CD1c-positive myeloid dendritic cell (primary cell): ENCODE results near the gene RPGRIP1.
A peak's percentile ranks its signal among the peaks of the same experiment; 100 is the strongest.
"Not testable (repeated sequence)": the region's sequence is repeated elsewhere in the genome, so short reads cannot be mapped to it uniquely, and the experiment has no call there.

Experiments used
- DNase-seq: peaks from one replicate; pipeline ENCODE4 v3.0.0-alpha.2; 2016; ENCODE audit errors: extremely low spot score

RPGRIP1 gene

GRCh38 chr14:21279783-21280182, at the start of gene RPGRIP1:
Gene RPGRIP1 (plus strand): TSS chr14:21280083. CDS start chr14:21287977, 7,894 bp downstream.
- no peak for DNase-seq

- DNase-seq, result no peak
These were observed 48.7 kb upstream of the RPGRIP1 start for GRCh38 chr14:21231020-21231652.

GRCh38 chr14:21233457-21234076, 46.3 kb upstream of the RPGRIP1 start:
- DNase-seq, result no peak

- DNase-seq, result no peak
These were observed 45.8 kb upstream of the RPGRIP1 start for GRCh38 chr14:21234112-21234511.

GRCh38 chr14:21236948-21237797, 42.7 kb upstream of the RPGRIP1 start:
- DNase-seq, result no peak

- DNase-seq, result no peak
These were observed 40.9 kb upstream of the RPGRIP1 start for GRCh38 chr14:21238823-21239518.

- DNase-seq, result no peak
These were observed 39.5 kb upstream of the RPGRIP1 start for GRCh38 chr14:21240417-21240816.

- DNase-seq, result peak; percentile 57
These were observed 38.6 kb upstream of the RPGRIP1 start for GRCh38 chr14:21241218-21241819.

GRCh38 chr14:21244544-21244943, 35.3 kb upstream of the RPGRIP1 start:
- DNase-seq, result peak; percentile 59

GRCh38 chr14:21245813-21246212, 34.1 kb upstream of the RPGRIP1 start:
- DNase-seq, result no peak

- DNase-seq, result no peak
These were observed 31.5 kb upstream of the RPGRIP1 start for GRCh38 chr14:21248338-21248737.

GRCh38 chr14:21248739-21249411, 31.0 kb upstream of the RPGRIP1 start:
- no peak for DNase-seq

GRCh38 chr14:21251215-21251614, 28.7 kb upstream of the RPGRIP1 start:
- no peak for DNase-seq

- no peak for DNase-seq
These were observed 27.7 kb upstream of the RPGRIP1 start for GRCh38 chr14:21252149-21252548.

- peak; percentile 75 for DNase-seq
These were observed 24.3 kb upstream of the RPGRIP1 start for GRCh38 chr14:21255385-21256101.

GRCh38 chr14:21256102-21256447, 23.8 kb upstream of the RPGRIP1 start:
- DNase-seq, result not testable (repeated sequence)

GRCh38 chr14:21256539-21257393, 23.1 kb upstream of the RPGRIP1 start:
- peak; percentile 74 for DNase-seq

- peak; percentile 23 for DNase-seq
These were observed 22.4 kb upstream of the RPGRIP1 start for GRCh38 chr14:21257394-21257909.
